Osteocyte (in vitro differentiated cells): ENCODE data around the gene CGB3. TPM values are rescaled to one million over a fixed set of nuclear protein-coding genes. Genes with fewer than 3 reads are reported as not detected.
"Not testable (repeated sequence)": the region's sequence is repeated elsewhere in the genome, so short reads cannot be mapped to it uniquely, and the experiment has no call there.

ENCODE experiments used
- DNase-seq: peaks from one replicate; pipeline ENCODE4 v3.0.0; 2021; ENCODE audit warnings: mixed read lengths; ENCODE audit not compliant: unreplicated experiment; ENCODE audit errors: extremely low spot score
- H3K27ac Mint-ChIP-seq: one replicate; pipeline ENCODE4 v1.8.0; 2021; ENCODE audit warnings: mild to moderate bottlenecking, mixed read lengths; ENCODE audit not compliant: unreplicated experiment
- H3K27me3 Mint-ChIP-seq: one replicate; pipeline ENCODE4 v1.8.0; 2021; ENCODE audit warnings: mixed read lengths; ENCODE audit not compliant: unreplicated experiment
- H3K36me3 Mint-ChIP-seq: one replicate; pipeline ENCODE4 v1.8.0; 2021; ENCODE audit warnings: mixed read lengths; ENCODE audit not compliant: unreplicated experiment
- H3K4me1 Mint-ChIP-seq: one replicate; pipeline ENCODE4 v1.8.0; 2021; ENCODE audit warnings: mixed read lengths; ENCODE audit not compliant: unreplicated experiment
- H3K4me3 Mint-ChIP-seq: one replicate; pipeline ENCODE4 v1.8.0; 2021; ENCODE audit warnings: mild to moderate bottlenecking, moderate library complexity, mixed read lengths; ENCODE audit not compliant: unreplicated experiment
- H3K9me3 Mint-ChIP-seq: one replicate; pipeline ENCODE4 v1.8.0; 2021; ENCODE audit warnings: mixed read lengths; ENCODE audit not compliant: unreplicated experiment
- CTCF ChIP-seq: fragments of 200-600 bp; sonication (generic); IDR thresholded peaks from 2 replicates; pipeline ENCODE4 v1.5.0; 2021; ENCODE audit warnings: antibody characterized with exemption, mild to moderate bottlenecking, moderate library complexity
- long read RNA-seq: library from polyadenylated mRNA; unstranded; transcript quantifications from one replicate; pipeline ENCODE4 v2.0.0, GENCODE V29; 2021
- total RNA-seq: library from RNA; stranded (reverse); gene quantifications from 2 replicates; pipeline ENCODE4 v1.2.1, GENCODE V29; 2021

The CGB3 gene
- not detected in 2 replicates for total RNA-seq
- long read RNA-seq, result 0 reads

DNA sequence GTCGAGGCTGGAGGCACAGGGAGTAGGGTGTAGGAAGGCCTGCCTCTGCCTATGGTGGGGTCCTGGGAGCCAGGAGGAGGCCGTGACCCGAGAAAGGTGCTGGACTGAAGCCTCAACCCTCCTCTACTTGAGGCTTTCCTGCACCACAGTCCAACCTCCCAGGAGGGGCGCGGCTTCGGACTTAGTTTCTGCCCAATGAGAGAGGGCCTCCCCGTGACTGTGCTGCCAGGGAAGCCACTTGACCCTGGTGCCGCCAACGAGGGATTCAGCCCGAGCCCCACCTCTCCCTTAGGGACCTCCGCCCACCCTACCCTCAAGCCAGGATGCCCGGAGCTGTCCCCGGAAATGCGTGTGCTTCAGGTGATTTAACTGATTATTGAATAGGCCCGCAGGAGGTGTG lies at the start of gene CGB3:
CGB3 (minus strand) TSS at position 101 of the 400 bp plus-strand sequence. CDS start 362 bp downstream, outside the sequence.
- peaks cover 10% of the 10 kb centered on the region for H3K4me1 Mint-ChIP-seq
- not testable (repeated sequence) for H3K36me3 Mint-ChIP-seq, H3K27me3 Mint-ChIP-seq, H3K27ac Mint-ChIP-seq, H3K4me3 Mint-ChIP-seq, DNase-seq, H3K9me3 Mint-ChIP-seq

DNA sequence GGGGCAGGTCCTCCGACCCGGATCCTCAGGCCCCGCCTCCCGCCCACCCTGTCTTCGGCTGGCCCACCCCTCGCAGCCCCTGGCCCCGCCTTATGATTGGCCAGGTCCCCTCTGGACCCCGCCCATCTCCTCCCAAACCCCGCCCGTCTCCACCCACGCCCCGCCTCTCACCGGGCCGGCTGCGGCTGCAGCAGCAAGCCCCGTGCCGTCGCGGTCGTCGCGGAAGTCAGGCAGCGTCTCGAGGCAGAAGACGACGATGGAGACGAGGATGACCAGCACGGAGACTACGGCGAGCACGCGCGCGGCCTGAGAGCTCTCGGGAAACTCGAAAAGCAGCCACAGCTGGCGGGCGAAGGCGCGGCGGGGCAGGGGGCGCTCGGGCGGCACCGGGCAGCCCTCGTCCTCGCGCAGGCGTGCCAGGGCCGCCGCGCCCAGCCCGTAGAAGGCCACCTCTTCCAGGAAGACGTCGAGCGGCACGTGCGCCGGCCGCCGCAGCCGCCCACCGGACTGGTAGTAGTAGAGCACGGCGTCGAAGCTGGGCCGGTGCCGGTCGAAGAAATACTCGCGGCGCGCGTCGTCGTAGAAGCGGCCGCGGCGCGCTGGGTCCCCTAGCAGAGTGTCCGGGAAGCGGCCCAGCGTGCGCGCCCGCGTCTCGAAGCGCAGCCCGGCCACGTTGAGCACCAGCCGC lies 47.9 kb upstream of the CGB3 start:
- Mint-ChIP-seq H3K27ac (no peak overlapping the region), H3K27me3 (peaks cover 54% of the 10 kb centered on the region), H3K9me3 (peaks cover 7% of the 10 kb centered on the region), H3K36me3 (peaks cover 4% of the 10 kb centered on the region), H3K4me3 (no peak overlapping the region), H3K4me1 (peaks cover 9% of the 10 kb centered on the region)
- DNase-seq, result no peak
- TF ChIP-seq CTCF, result no peak

- Mint-ChIP-seq H3K27ac (no peak overlapping the region), H3K36me3 (peaks cover 4% of the 10 kb centered on the region), H3K4me1 (peaks cover 12% of the 10 kb centered on the region), H3K9me3 (peaks cover 7% of the 10 kb centered on the region), H3K4me3 (no peak overlapping the region), H3K27me3 (peaks cover 68% of the 10 kb centered on the region)
- DNase-seq, result no peak
- TF ChIP-seq CTCF, result no peak
Measured at GRCh38 chr19:49070416-49070815, 46.3 kb upstream of the CGB3 start.

GRCh38 chr19:49069026-49069425 lies 44.9 kb upstream of the CGB3 start:
- Mint-ChIP-seq H3K27ac (no peak overlapping the region), H3K27me3 (peaks cover 66% of the 10 kb centered on the region), H3K4me3 (no peak overlapping the region)

GRCh38 chr19:49067554-49067953 lies 43.4 kb upstream of the CGB3 start:
- peaks cover 52% of the 10 kb centered on the region for H3K27me3 Mint-ChIP-seq
- DNase-seq, result no peak
- H3K36me3 Mint-ChIP-seq, result no peaks in the 10 kb centered on the region
- H3K4me3 Mint-ChIP-seq, result no peak overlapping the region
- H3K4me1 Mint-ChIP-seq, result peaks cover 7% of the 10 kb centered on the region
- TF ChIP-seq CTCF, result no peak
- H3K27ac Mint-ChIP-seq, result no peak overlapping the region
- peaks cover 7% of the 10 kb centered on the region for H3K9me3 Mint-ChIP-seq

More at GRCh38 chr19:49069026-49069425, 44.9 kb upstream of the CGB3 start:
- H3K4me1 Mint-ChIP-seq, result peaks cover 16% of the 10 kb centered on the region
- H3K9me3 Mint-ChIP-seq, result peaks cover 7% of the 10 kb centered on the region
- no peak for TF ChIP-seq CTCF
- peaks cover 4% of the 10 kb centered on the region for H3K36me3 Mint-ChIP-seq
- DNase-seq, result no peak
